ENCODE results near the gene COX17. TPM values are rescaled to one million over a fixed set of nuclear protein-coding genes. Genes with fewer than 3 reads are reported as not detected.
A peak's percentile ranks its signal among the peaks of the same experiment; 100 is the strongest.

Gene COX17
- total RNA-seq, 1 experiment from 2014 or later = 24.2 TPM

GRCh38 chr3:119645813-119646212, 31.4 kb downstream of the COX17 start:
- DNase-seq (ENCODE audit: low read depth) = no peak

DNA sequence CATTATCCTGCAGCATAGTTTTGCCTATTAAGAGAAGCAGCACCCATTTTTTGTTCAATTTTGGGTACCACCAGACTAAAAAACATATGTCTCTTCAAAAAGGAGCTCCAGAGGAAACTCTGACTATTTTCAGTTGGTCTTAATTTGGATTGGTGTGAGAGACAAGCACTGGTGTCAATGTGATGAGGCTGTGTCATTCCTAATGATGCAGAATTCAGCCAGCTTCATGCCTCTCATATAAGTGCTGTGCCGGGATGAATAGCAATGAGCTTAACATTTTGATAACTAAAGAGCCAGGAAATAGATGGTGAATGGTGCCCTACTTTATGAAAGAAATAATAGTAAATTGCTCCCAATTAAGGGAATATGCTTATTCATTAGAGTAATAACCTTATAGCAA, 32.7 kb downstream of the COX17 start:
- DNase-seq (ENCODE audit: low read depth) = no peak

DNA sequence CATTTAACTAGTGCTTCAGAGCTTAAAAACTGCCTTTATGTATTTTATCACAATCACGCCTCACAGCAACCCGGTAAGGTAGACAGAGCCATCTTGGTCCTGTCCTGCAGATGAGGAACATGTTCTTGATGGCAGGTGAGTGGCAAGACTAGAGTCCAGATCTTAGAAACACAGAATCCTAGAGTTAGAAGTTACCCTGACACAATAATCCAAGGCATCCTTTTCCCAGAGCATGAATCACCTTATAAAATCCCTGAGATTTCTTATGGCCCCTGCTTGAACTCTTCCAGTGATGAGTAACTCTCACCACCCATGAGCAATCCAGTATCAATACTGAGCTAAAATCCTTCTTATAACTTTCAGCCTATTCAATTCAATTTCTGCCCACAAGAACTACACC, 33.7 kb downstream of the COX17 start:
- DNase-seq (ENCODE audit: low read depth) = peak; percentile 84

GRCh38 chr3:119642746-119643473, 34.3 kb downstream of the COX17 start:
- peak; percentile 65 for DNase-seq (ENCODE audit: low read depth)

DNA sequence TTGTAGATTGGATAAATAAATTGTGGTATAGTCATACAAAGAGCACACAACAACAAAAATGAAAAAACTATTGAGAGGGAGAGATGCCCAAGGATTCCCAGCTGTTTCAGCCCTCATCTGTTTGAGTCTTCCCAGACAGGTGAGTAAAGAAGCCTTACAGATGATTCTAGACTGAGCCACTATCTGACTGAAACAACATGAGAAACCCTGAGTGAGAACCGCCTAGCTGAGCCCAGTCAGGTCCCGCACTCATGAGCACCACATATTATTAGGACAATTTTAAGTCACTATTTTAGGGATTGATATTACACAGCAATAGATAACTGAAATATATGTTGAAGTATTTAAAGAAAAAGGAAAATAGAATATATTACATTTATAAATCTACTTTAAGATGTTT, 35.8 kb downstream of the COX17 start:
- no peak for DNase-seq (ENCODE audit: low read depth)

GRCh38 chr3:119639494-119640350, 37.5 kb downstream of the COX17 start:
- no peak for DNase-seq (ENCODE audit: low read depth)

GRCh38 chr3:119637679-119638477, 39.3 kb downstream of the COX17 start:
- DNase-seq (ENCODE audit: low read depth) = peak; percentile 95

GRCh38 chr3:119636891-119637611, 40.2 kb downstream of the COX17 start:
- no peak for DNase-seq (ENCODE audit: low read depth)

DNA sequence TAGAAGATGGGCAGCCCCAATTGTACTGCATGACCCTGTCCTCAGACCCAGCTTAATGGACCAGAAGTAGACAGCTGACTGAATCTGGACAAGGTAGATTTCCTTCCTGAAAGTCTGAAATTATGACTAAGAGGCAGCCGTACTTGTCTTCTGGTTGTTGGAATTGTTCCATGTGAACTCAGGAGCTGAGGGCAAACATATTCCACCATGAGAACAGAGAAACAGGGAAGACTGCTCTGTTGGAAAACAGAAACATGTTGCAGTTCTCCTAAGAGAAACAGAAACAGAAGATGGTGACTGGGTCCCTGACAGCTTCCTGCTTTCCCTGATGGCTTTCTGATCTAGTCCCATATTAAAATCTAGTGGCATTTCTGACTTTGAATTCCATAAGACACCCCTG, 41.0 kb downstream of the COX17 start:
- peak; percentile 67 for DNase-seq (ENCODE audit: low read depth)

GRCh38 chr3:119635719-119636118, 41.5 kb downstream of the COX17 start:
- DNase-seq (ENCODE audit: low read depth) = no peak

- no peak for DNase-seq (ENCODE audit: low read depth)
These were observed 44.4 kb downstream of the COX17 start for GRCh38 chr3:119632829-119633228.

GRCh38 chr3:119632216-119632615, 45.0 kb downstream of the COX17 start:
- DNase-seq (ENCODE audit: low read depth) = no peak

DNA sequence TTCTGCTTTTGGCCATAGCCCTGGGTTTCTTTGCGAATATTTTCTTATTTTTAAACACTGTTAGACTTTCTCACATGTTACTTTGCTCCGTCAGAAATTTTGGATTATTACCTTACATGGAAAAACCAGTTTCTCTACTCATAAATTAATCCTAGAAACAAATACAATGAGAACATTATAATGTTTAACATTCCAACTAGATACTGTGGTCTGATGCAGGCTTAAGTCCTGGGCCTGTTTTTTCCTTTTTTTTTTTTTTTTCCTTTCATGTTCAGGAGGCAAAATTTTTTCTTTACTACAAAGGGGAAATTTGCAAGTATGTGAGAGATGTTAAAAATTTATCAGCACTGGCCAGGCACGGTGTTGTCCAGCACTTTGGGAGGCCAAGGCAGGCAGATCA, 45.7 kb downstream of the COX17 start:
- DNase-seq (ENCODE audit: low read depth) = no peak

DNA sequence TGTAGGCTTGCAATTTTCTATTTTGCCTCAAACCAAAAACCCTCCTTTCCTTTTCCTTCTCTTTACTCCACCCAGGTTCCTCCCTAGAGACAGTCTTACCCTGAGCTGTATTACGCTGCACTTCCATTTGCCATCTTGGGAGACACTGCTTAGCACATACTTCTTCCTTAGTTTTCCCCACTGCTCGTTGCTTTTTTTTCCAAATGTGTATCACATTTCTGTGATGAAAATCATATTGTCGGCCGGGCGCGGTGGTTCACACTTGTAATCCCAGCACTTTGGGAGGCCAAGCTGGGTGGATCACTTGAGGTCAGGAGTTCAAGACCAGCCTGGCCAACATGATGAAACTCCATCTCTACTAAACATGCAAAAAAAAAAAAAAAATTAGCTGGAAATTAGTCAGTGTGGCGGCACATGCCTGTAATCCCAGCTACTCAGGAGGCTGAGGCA, 46.3 kb downstream of the COX17 start:
- no peak for DNase-seq (ENCODE audit: low read depth)

DNA sequence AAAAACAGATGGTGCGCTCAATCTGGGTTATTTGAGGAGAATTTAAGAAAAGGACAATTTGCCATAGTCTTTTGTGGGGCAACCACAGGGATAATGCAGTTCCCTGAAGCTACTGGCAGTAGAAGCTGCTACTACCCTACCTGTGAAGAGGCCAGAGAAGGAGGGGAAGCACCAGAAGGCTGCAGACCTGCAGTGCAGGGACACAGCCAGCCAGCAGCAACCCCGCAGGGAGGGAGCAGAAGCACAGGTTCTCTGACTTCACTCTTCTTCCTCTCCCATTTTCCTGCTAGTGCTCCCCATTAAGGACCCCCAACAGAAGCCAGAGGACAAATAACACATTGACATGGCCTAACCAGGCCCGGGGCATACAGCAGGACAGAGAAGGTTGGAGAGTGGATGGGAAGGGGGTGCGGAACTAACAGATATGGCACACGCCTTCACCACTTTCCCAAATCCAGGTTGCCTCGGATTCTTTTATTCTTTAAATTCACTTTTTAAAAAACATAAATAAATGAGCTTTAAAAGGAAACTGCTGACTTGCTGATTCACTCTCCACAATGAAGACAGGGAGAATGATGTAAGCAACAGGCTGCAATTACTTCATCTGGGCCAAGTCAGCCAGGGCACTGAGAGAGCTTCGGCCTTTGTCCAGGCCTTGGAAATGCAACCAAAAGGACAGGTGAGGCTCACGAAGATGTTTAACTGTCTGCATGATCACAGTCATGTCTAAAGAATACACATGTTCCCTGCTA, 46.9 kb downstream of the COX17 start:
- DNase-seq (ENCODE audit: low read depth) = peak; percentile 46

- DNase-seq (ENCODE audit: low read depth) = no peak
These were observed 48.3 kb downstream of the COX17 start for GRCh38 chr3:119628816-119629445.

DNA sequence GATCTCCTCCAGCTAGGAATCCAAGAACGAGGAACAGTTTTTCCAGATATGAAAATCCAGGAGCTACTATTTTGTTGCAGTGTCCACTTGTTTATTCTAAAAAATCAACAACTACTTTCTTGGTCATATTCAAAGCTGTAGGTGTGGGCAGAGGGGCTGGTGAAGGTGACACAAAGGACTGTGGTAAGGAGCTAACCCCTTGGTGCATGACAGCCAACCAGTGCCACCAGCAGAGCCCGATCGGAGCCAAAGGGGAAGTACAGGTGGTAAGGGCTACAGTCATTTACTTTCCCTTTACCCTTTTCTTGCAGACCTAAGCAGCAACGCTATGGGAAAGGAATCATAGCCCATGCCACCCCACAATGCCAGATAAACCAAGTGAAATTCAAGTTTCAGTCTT, 48.8 kb downstream of the COX17 start:
- no peak for DNase-seq (ENCODE audit: low read depth)

- no peak for DNase-seq (ENCODE audit: low read depth)
These were observed 49.7 kb downstream of the COX17 start for GRCh38 chr3:119627461-119627860.

DNA sequence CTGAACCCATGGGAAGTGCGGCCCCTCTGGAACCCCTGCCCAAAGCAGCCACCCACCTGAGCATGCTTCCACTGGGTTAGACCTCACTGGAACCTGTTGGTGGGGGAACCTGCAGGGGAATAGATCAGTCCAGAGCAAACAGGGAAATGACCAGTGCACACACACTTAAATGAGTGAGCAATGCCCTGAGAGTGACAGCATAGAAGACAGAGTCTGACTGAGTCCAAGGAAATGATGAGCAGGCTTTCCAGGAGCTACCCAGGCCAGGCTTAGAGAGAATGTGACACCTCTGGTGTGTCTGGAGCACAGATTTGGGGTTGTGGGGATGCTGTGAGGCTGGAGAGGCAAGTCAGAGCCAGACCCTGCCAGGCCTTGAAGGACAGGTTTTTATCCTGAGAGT, 51.0 kb downstream of the COX17 start:
- no peak for DNase-seq (ENCODE audit: low read depth)
